Stimulated activated CD8-positive, alpha-beta memory T cell treated with anti-CD3 and anti-CD28 coated beads, Interleukin-15, amount 100 ng/mL, for 4 hours (primary cell): ENCODE measurements around the gene PRAF2.

Source experiments
- DNase-seq, 2 donors: peaks; one replicate each; pipeline ENCODE4 v3.0.0-alpha.2; 2020; ENCODE audit warnings: low read depth in 2 of 2

Gene PRAF2

GRCh38 chrX:49073601-49074575, at the start of gene PRAF2:
PRAF2 (minus strand) TSS chrX:49074002; CDS start chrX:49073987, 15 bp downstream.
- peak; percentile 78 to 83 for DNase-seq

GRCh38 chrX:49122499-49122898, 48.7 kb upstream of the PRAF2 start:
- DNase-seq = no peak

DNA sequence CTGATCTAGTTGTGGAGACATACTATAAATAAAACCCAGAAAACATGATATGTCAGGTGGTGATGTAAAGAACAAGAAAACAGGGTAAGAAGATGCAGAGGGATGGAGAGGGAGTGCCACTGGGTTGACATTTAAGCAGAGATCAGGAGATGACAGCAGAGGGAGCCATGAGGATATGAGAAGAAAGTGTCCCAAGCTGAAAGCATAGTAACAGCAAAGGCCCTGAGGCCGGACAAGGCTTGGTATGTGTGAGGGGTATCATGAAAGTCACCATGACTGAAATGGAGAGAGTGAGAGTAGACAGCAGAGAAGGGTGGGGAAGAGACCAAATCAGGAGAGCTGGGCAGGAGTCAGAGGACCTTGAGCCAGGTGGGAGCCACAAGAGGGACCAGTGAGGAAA, 46.3 kb upstream of the PRAF2 start:
- no peak for DNase-seq

DNA sequence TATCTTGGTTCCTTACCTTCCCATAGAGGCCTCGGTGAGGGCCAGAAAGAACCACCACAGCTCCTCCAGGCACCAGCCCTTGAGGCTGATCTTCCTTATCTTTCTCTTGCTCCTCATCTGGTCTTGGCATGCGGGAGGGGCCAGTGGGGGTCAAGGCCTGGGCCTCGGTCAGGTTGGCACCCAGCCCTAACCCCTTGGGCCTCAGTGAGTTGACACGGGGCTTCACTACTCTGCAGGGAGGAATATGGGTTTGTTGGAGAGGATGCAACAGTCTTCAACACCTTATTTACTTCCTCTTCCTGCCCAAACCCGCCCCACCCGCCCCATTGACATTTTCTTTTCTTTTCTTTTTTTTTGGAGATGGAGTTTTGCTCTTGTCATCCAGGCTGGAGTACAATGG, 43.8 kb upstream of the PRAF2 start:
- DNase-seq = no peak

DNA sequence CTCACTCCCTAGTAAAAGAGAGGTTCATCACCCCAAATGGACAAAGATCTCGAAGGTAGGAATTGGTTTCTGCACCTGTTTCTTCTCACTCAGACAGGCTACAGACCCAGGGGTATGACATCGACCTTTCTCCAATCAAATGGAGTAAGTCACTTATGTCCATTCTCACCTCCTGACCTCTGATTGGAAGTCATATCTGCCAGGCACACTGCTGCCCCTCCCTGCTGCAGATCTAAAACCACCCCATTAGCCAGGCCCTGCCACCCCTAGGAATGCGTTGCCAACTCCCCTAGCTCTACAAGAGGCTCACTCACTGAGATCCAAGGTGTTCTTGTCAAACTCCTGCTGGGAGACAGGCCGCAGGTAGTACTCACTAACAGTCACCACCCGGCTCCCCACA, 42.9 kb upstream of the PRAF2 start:
- no peak for DNase-seq

DNA sequence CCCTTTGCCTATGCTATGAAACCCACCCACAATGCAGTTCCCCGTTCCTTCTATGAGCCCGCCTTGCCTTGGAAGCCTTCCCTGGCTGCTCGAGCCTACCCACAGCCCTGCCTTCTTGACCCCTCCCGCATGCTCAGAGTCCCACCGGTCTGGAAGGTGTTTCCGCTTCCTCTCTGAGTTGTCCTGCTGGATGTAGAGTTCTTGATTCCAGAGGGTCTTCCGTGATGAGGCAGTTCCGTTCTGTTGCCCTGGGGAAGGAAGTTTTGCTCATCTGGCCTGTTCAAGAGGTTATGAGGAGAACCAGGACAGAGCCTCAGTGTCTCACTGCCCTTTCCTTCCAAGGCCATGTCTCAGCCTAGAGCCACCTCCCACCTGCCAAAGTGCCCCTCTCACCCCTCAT, 42.3 kb upstream of the PRAF2 start:
- no peak for DNase-seq

DNA sequence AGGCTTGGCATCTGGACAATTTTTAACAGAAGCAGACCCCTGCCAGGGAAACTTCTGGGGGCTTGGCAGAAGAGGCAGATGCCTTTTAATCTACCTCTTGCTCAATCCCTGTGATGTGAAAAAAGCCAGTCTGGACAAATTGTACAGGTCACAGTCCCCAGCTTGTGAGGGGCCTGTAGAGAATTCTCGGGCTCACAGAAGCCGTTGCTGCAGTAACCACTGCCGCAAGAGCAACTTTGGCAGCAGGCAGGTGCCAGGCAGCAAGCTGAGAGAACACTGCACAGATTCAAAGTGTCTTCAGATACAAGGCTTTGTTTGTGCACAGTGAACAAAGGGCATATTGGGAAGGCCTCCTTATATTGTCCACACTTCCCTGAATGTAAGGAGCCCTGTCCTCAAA, 38.0 kb upstream of the PRAF2 start:
- DNase-seq = no peak

GRCh38 chrX:49110417-49110816, 36.6 kb upstream of the PRAF2 start:
- no peak for DNase-seq

GRCh38 chrX:49108641-49109040, 34.8 kb upstream of the PRAF2 start:
- DNase-seq = no peak

- DNase-seq = no peak
Measured at GRCh38 chrX:49106930-49107329, 33.1 kb upstream of the PRAF2 start.

DNA sequence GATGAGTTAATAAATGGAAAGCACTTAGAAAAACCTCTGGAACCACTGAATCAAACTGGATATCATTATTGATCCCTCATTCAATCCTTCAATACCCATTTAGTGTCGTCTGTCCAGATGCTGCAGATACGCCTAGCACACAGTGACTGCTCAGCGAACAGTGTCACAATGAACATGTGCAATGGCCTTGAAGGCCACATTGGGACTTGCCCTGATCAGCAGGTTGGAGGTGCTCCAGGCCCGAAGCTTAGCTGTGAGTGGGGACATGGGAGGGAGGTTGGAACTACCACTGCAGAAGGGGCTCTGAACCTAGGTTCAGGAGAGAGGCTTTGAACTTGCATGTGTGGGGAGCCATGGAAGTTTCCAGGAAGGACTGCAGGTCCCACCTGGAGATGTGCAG, 32.5 kb upstream of the PRAF2 start:
- no peak for DNase-seq

DNA sequence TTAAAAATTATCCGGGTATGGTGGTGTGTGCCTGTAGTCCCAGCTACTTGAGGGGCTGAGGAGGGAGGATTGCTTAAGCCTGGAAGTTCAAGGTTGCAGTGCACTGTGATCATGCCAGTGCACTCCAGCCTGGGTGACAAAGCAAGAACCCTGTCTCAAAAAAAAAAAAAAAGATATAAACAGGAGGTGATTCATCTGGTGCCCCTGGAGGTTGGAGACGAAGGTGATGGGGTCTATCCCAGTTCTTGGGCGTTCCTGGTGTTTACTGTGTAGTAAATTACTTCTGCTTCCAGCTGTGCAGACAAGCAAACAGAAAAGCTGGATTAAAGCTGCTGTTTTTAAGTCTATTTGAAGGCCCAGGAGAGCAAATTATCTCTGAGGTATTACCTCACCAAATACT, 29.8 kb upstream of the PRAF2 start:
- no peak for DNase-seq

- no peak for DNase-seq
Measured at GRCh38 chrX:49102190-49102589, 28.4 kb upstream of the PRAF2 start.

DNA sequence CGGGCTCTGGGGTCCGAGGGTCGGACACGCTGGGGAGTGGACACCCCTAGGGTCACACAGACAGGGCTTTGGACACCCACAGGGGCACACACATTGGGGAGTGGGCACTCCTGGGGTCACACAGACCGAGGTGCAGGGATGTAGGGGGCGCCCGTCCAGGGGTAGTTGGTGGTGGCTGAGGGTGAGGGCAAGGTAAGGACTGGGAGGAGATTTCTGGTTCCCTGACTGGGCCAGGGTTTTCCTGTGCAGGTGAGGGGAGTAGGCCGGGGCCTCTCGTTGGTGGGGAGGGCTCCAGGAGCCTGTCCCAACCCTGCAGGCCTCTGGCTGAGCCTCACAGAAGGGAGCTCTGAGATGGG, 27.8 kb upstream of the PRAF2 start:
- no peak for DNase-seq

DNA sequence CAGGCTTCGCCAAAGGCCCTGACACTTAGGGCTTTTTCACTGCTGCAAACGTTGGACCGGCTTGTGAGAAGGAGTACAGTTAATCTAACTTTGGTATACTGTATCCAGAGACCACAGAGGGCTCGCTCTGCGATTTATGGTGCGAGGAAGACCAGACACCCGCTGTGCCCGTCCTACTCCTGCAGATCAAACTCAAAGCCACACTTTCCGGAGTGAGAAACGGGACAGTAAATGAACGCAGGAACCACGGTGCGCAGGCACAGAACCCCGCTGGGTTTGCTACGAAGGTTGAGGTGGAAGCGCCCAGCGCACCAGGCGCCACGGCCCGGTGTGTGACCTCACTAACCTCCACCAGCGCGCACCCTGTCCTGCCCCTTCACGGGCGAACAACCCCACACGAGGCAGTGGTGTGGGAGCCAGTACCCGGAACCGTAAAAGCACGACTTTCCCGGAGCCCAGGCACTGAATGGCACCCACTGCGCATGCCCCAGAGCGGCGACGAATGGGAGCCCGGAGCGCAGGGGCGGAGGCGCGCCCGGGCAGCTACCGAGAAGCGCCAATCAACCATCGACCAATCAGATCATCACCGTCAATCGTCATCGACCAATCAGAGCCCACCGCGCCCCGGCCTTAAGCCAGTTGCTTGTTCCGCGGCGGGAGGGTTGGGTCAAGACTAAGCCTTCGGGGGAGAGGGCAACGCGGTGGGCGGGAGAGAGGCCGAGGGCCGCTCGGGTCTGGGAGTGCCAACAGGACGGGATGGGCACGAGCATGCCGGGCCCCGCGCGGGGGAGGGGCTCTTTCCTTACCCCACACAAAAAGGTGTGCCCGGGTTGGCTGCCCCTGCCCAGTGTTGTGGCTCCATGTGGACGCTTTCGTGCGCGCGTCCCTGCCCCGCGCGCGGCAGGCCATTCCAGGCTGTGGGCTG, 27.2 kb upstream of the PRAF2 start:
- peak; percentile 76 to 77 for DNase-seq

DNA sequence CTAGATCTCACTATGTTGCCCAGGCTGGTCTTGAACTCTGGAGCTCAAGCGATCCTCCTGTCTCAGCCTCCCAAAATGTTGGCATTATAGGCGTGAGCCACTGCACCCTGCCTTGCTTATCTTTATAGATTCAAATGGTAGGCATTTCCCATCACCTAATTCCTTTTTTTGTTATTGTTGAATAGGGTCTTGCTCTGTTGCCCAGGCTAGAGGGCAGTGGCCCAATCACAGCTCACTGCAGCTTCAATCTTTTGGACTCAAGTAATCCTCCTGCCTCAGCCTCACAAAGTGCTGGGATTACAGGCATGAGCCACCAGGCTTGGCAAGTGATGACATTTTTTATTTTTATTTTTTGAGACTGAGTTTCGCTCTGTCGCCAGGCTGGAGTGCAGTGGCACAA, 22.6 kb upstream of the PRAF2 start:
- no peak for DNase-seq

- DNase-seq = no peak
Measured at GRCh38 chrX:49089553-49089952, 15.8 kb upstream of the PRAF2 start.

- DNase-seq = no peak
Measured at GRCh38 chrX:49082271-49082871, 8.6 kb upstream of the PRAF2 start.

GRCh38 chrX:49079489-49080428, 6.0 kb upstream of the PRAF2 start, which contains the start of gene WDR45:
WDR45 (minus strand) TSS chrX:49079887; CDS start chrX:49078095, 1,792 bp downstream.
- DNase-seq = peak; percentile 48 to 56

- DNase-seq = no peak
Measured at GRCh38 chrX:49077941-49078340, 4.1 kb upstream of the PRAF2 start.

DNA sequence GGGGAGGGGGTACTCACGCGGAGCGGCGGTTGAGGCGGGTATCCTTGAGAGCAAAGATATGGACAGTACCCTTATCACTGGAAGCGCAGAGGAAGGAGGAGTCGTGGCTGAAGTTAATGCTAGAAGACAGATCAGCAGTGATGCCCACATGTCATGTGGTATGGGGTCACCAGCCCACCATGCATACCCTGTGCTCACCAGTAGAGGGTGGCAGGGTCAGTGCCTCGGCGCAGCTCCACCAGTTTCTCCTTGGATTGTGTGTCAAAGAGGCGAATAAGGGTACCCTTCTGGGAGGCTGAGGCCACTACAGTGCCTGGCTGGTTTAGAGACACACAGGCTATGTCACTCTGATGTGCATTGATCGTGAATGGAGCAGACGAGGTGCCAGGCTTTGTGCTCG, 1.5 kb upstream of the PRAF2 start:
- DNase-seq = no peak
